HCT116 (cell line): Measurements from ENCODE around the gene ZNF575. TPM values are rescaled to one million over a fixed set of nuclear protein-coding genes. Genes with fewer than 3 reads are reported as not detected.

Experiments
- ATAC-seq: fragments of 200-7000 bp; cut with Tn5 transposase; 2 replicates; pipeline ENCODE4 v1.9.1; 2020; ENCODE audit warnings: mild to moderate bottlenecking, moderate library complexity
- BruUV-seq: library from RNA; stranded (reverse); fragments of 400-500 nt; replicated peaks from 2 replicates; lab custom pipeline; 2021; lab: Mats Ljungman, UMichigan
- CTCF ChIA-PET: fragments of 300-600 bp; sonication (Branson Sonifier 250); formaldehyde crosslinking; loops from one replicate; lab custom pipeline; 2021; ENCODE audit warnings: antibody characterized with exemption; lab: Charles Lee
- POLR2A ChIA-PET: fragments of 300-600, 350-600 bp; sonication (Branson Sonifier 250); formaldehyde crosslinking; loops from one replicate; lab custom pipeline; 2021; ENCODE audit warnings: antibody characterized with exemption; lab: Charles Lee
- RAD21 ChIA-PET, 2 experiments: fragments of 300-600 bp; sonication (Branson Sonifier 250); formaldehyde crosslinking; loops; one replicate each; lab custom pipeline; 2023; ENCODE audit warnings: low total read pairs in 2 of 2; ENCODE audit not compliant: uncharacterized antibody in 2 of 2, unreplicated experiment in 2 of 2, low non-redundant PET in 1 of 2; lab: Charles Lee
- DNase-seq: peaks from one replicate; pipeline ENCODE4 v3.0.0-alpha.2; 2010; ENCODE audit warnings: low read depth, low spot score
- H2AFZ ChIP-seq: fragments of 200-600 bp; shearing (Covaris generic), sonication (generic); 2 replicates; pipeline ENCODE4 v1.6.1; 2017; ENCODE audit warnings: low read depth, mixed run types, mixed read lengths, antibody characterized with exemption, low read length; ENCODE audit not compliant: poor library complexity, severe bottlenecking
- H3K27ac ChIP-seq: 2 replicates; pipeline ENCODE4 v1.5.1; 2012; ENCODE audit warnings: low read depth, low read length
- H3K27me3 ChIP-seq: fragments of 200-600 bp; sonication (generic); 2 replicates; pipeline ENCODE4 v1.6.1; 2016; ENCODE audit warnings: mixed run types, low read length, mixed read lengths; ENCODE audit not compliant: insufficient read depth
- H3K36me3 ChIP-seq, 2 experiments: fragments of 200-500 bp in 1 of 2; fragments of 200-600 bp in 1 of 2; sonication (Bioruptor generic) in 1 of 2; sonication (generic) in 1 of 2; 2 replicates each; pipeline versions ENCODE4 v1.5.1 to v1.6.1; 2014 to 2016; ENCODE audit warnings: low read length in 2 of 2, inconsistent platforms in 1 of 2, mixed read lengths in 1 of 2, mixed run types in 1 of 2; ENCODE audit not compliant: insufficient read depth in 2 of 2, control insufficient read depth in 1 of 2
- H3K4me1 ChIP-seq, 2 experiments: fragments of 200-600 bp in 1 of 2; sonication (generic) in 1 of 2; 2 replicates each; pipeline versions ENCODE4 v1.5.1 to v1.6.1; 2012 to 2017; ENCODE audit warnings: low read length in 2 of 2, inconsistent platforms in 1 of 2, mild to moderate bottlenecking in 1 of 2, mixed read lengths in 1 of 2, mixed run types in 1 of 2, moderate library complexity in 1 of 2; ENCODE audit not compliant: insufficient read depth in 2 of 2, control insufficient read depth in 1 of 2
- H3K4me2 ChIP-seq: fragments of 200-600 bp; sonication (generic); 2 replicates; pipeline ENCODE4 v1.6.1; 2017; ENCODE audit warnings: mixed run types, low read length, mixed read lengths
- H3K4me3 ChIP-seq, 2 experiments: fragments of 200-600 bp in 1 of 2; sonication (generic) in 1 of 2; replicated peaks in 1 of 2; 2 replicates each; pipeline ENCODE4 v1.5.1; 2011 to 2016; ENCODE audit warnings: low read length in 2 of 2, control low read depth in 1 of 2, low read depth in 1 of 2, mild to moderate bottlenecking in 1 of 2, mixed read lengths in 1 of 2, mixed run types in 1 of 2
- H3K79me2 ChIP-seq: fragments of 200-600 bp; sonication (generic); 2 replicates; pipeline ENCODE4 v1.6.1; 2017; ENCODE audit warnings: mild to moderate bottlenecking, mixed run types, low read length, moderate library complexity, mixed read lengths; ENCODE audit not compliant: insufficient read depth
- H3K9ac ChIP-seq: fragments of 200-600 bp; sonication (generic); 2 replicates; pipeline ENCODE4 v1.6.1; 2016; ENCODE audit warnings: low read length, mixed read lengths
- H3K9me2 ChIP-seq: fragments of 200-600 bp; sonication (generic), shearing (Covaris generic); 2 replicates; pipeline ENCODE4 v1.6.1; 2017; ENCODE audit warnings: mixed run types, mild to moderate bottlenecking, moderate library complexity; ENCODE audit not compliant: insufficient read depth
- H3K9me3 ChIP-seq, 2 experiments: fragments of 200-500 bp in 1 of 2; fragments of 200-600 bp in 1 of 2; sonication (Bioruptor generic) in 1 of 2; sonication (generic) in 1 of 2; 2 replicates each; pipeline ENCODE4 v1.6.1; 2014 to 2017; ENCODE audit warnings: low read length in 2 of 2, mixed read lengths in 2 of 2, inconsistent platforms in 1 of 2, low read depth in 1 of 2, mild to moderate bottlenecking in 1 of 2, mixed run types in 1 of 2, moderate library complexity in 1 of 2; ENCODE audit not compliant: control insufficient read depth in 1 of 2, insufficient read depth in 1 of 2
- H4K20me1 ChIP-seq: fragments of 200-600 bp; sonication (generic), shearing (Covaris generic); 2 replicates; pipeline ENCODE4 v1.6.1; 2017; ENCODE audit warnings: mixed run types, mild to moderate bottlenecking, moderate library complexity; ENCODE audit not compliant: insufficient read depth
- ATF3 ChIP-seq: IDR thresholded peaks from 2 replicates; pipeline ENCODE4 v1.6.1; 2012
- CEBPB ChIP-seq: IDR thresholded peaks from 2 replicates; pipeline ENCODE4 v1.6.1; 2012; ENCODE audit warnings: low read depth
- CTCF ChIP-seq, 3 experiments: fragments of 200-600 bp in 1 of 3; sonication (generic) in 1 of 3; IDR thresholded peaks in 2 of 3; conservative IDR thresholded peaks in 1 of 3; 2 replicates each; pipeline ENCODE4 v1.5.1; 2012 to 2017; ENCODE audit warnings: low read depth in 2 of 3, low read length in 2 of 3, antibody characterized with exemption in 1 of 3, borderline replicate concordance in 1 of 3, control low read depth in 1 of 3, mild to moderate bottlenecking in 1 of 3, mixed read lengths in 1 of 3, mixed run types in 1 of 3, moderate library complexity in 1 of 3; ENCODE audit not compliant: insufficient read depth in 1 of 3
- EGR1 ChIP-seq: IDR thresholded peaks from 2 replicates; pipeline ENCODE4 v1.6.1; 2012; ENCODE audit warnings: low read depth
- ELF1 ChIP-seq: IDR thresholded peaks from 2 replicates; pipeline ENCODE4 v1.6.1; 2012; ENCODE audit warnings: low read depth, borderline replicate concordance
- EZH2 ChIP-seq: fragments of 200-600 bp; sonication (generic); IDR thresholded peaks from 2 replicates; pipeline ENCODE4 v1.6.1; 2017; ENCODE audit warnings: antibody characterized with exemption, mixed run types
- EZH2phosphoT487 ChIP-seq: fragments of 200-600 bp; IDR thresholded peaks from 2 replicates; pipeline ENCODE4 v1.6.1; 2018; ENCODE audit warnings: antibody characterized with exemption, borderline replicate concordance
- FOSL1 ChIP-seq: IDR thresholded peaks from 2 replicates; pipeline ENCODE4 v1.6.1; 2012; ENCODE audit warnings: low read depth
- JUND ChIP-seq: IDR thresholded peaks from 2 replicates; pipeline ENCODE4 v1.6.1; 2012
- MAX ChIP-seq: IDR thresholded peaks from 2 replicates; pipeline ENCODE4 v1.6.1; 2012
- POLR2A ChIP-seq: IDR thresholded peaks from 2 replicates; pipeline ENCODE4 v1.7.0; 2011; ENCODE audit warnings: borderline replicate concordance; ENCODE audit not compliant: insufficient read depth, insufficient read length; ENCODE audit errors: extremely low read depth
- RAD21 ChIP-seq: IDR thresholded peaks from 2 replicates; pipeline ENCODE4 v1.6.1; 2012; ENCODE audit warnings: low read depth, mild to moderate bottlenecking
- SIN3A ChIP-seq: IDR thresholded peaks from 2 replicates; pipeline ENCODE4 v1.6.1; 2012; ENCODE audit warnings: low read depth
- SP1 ChIP-seq: IDR thresholded peaks from 2 replicates; pipeline ENCODE4 v1.6.1; 2012; ENCODE audit warnings: low read depth
- SRF ChIP-seq: IDR thresholded peaks from 2 replicates; pipeline ENCODE4 v1.6.1; 2012; ENCODE audit warnings: low read depth
- TCF7L2 ChIP-seq: IDR thresholded peaks from 2 replicates; pipeline ENCODE4 v1.7.0; 2011; ENCODE audit warnings: borderline replicate concordance, inconsistent platforms; ENCODE audit not compliant: insufficient read depth, insufficient read length; ENCODE audit errors: extremely low read depth
- ZFX ChIP-seq: fragments of 450-650 bp; IDR thresholded peaks from 2 replicates; pipeline ENCODE4 v1.6.1; 2017
- ZNF274 ChIP-seq: fragments of 200-500 bp; sonication (Bioruptor generic); IDR thresholded peaks from 2 replicates; pipeline ENCODE4 v1.6.1; 2014; ENCODE audit warnings: mild to moderate bottlenecking, low read depth, low read length, inconsistent platforms
- intact Hi-C: fragments of 100-400 bp; cut with micrococcal nuclease; formaldehyde crosslinking; loops from 2 replicates; pipeline ENCODE4 v1.10.0; 2022
- total RNA-seq: library from RNA; stranded (reverse); gene quantifications from one replicate; pipeline ENCODE4 v1.2.1, GENCODE V29; 2021; ENCODE audit not compliant: unreplicated experiment
- TF ChIP-seq, protein P1 (sequence below): IDR thresholded peaks from 2 replicates; pipeline ENCODE4 v1.6.1; 2011; ENCODE audit warnings: mild to moderate bottlenecking, low read length, moderate library complexity; ENCODE audit not compliant: insufficient replicate concordance; ENCODE audit errors: extremely low read depth
- TF ChIP-seq, protein P2 (sequence below): IDR thresholded peaks from 2 replicates; pipeline ENCODE4 v1.6.1; 2012; ENCODE audit warnings: low read depth

Gene ZNF575
- total RNA-seq, 1 experiment from 2014 or later = 1.9 TPM

DNA sequence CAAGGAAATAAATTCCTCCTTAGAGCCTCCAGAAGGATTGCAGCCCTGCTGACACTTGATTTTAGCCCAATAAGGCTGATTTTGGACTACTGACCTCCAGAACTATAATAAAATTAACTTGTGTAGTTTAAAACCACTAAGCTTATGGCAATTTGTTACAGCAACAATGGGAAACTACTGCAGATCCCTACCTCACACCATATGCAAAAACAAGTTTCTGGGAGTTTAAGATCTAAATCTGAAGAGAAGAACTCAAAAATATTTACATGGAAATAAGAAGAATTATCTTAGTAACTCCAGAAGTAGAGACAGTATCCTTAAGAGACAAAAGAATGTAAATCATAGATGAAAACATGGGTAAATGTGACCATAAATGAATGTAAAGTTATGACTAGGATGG lies 5.9 kb downstream of the ZNF575 start:
- Histone ChIP-seq H3K4me1 (peaks cover 6 to 7% of the 10 kb centered on the region in 2 experiments; a peak in 3 of 4 replicates), H3K4me3 (no peak overlapping the region), H3K9me3 (no peaks in the 10 kb centered on the region), H3K9me2 (no peaks in the 10 kb centered on the region), H3K36me3 (peaks cover 3 to 14% of the 10 kb centered on the region in 2 experiments; a peak in 3 of 4 replicates), H3K79me2 (no peaks in the 10 kb centered on the region), H3K9ac (no peak overlapping the region), H4K20me1 (no peaks in the 10 kb centered on the region), H3K4me2 (no peak overlapping the region), H2AFZ (no peak overlapping the region), H3K27ac (no peak overlapping the region), H3K27me3 (no peaks in the 10 kb centered on the region)
- intact Hi-C loops = loop anchor here (5.0 to 10.0 kb wide), 2 partner anchors 126 to 183 kb away; no protein-coding TSS in a partner anchor
- ChIA-PET CTCF (interaction anchor here (4.5 kb wide), 1 partner anchor 17 kb away, joined by 18 read pairs; no protein-coding TSS in a partner anchor), POLR2A (no interaction called here), RAD21 (no interaction called here)
- no peak for TF ChIP-seq ELF1
- no peak for TF ChIP-seq ZNF274
- TF ChIP-seq POLR2A = no peak
- no peak for TF ChIP-seq RAD21
- TF ChIP-seq EZH2phosphoT487 = no peak
- TF ChIP-seq TCF7L2 = no peak
- TF ChIP-seq CEBPB = no peak
- TF ChIP-seq EZH2 = no peak
- no peak for TF ChIP-seq MAX
- TF ChIP-seq CTCF (IDR thresholded peaks at IDR 0.05 in 2 of 3, conservative IDR thresholded peaks at IDR 0.05 in 1 of 3; ENCODE audit: borderline replicate concordance in 1 of 3, insufficient read depth in 1 of 3, low read depth in 2 of 3, low read length in 2 of 3) = no peak
- no peak for TF ChIP-seq ATF3
- no peak for TF ChIP-seq SP1
- TF ChIP-seq ZFX = no peak
- no peak for TF ChIP-seq JUND
- no peak for TF ChIP-seq SIN3A
- no peak for TF ChIP-seq EGR1
- TF ChIP-seq, protein P1, sequence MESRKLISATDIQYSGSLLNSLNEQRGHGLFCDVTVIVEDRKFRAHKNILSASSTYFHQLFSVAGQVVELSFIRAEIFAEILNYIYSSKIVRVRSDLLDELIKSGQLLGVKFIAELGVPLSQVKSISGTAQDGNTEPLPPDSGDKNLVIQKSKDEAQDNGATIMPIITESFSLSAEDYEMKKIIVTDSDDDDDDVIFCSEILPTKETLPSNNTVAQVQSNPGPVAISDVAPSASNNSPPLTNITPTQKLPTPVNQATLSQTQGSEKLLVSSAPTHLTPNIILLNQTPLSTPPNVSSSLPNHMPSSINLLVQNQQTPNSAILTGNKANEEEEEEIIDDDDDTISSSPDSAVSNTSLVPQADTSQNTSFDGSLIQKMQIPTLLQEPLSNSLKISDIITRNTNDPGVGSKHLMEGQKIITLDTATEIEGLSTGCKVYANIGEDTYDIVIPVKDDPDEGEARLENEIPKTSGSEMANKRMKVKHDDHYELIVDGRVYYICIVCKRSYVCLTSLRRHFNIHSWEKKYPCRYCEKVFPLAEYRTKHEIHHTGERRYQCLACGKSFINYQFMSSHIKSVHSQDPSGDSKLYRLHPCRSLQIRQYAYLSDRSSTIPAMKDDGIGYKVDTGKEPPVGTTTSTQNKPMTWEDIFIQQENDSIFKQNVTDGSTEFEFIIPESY = no peak
- TF ChIP-seq FOSL1 = no peak
- TF ChIP-seq, protein P2, sequence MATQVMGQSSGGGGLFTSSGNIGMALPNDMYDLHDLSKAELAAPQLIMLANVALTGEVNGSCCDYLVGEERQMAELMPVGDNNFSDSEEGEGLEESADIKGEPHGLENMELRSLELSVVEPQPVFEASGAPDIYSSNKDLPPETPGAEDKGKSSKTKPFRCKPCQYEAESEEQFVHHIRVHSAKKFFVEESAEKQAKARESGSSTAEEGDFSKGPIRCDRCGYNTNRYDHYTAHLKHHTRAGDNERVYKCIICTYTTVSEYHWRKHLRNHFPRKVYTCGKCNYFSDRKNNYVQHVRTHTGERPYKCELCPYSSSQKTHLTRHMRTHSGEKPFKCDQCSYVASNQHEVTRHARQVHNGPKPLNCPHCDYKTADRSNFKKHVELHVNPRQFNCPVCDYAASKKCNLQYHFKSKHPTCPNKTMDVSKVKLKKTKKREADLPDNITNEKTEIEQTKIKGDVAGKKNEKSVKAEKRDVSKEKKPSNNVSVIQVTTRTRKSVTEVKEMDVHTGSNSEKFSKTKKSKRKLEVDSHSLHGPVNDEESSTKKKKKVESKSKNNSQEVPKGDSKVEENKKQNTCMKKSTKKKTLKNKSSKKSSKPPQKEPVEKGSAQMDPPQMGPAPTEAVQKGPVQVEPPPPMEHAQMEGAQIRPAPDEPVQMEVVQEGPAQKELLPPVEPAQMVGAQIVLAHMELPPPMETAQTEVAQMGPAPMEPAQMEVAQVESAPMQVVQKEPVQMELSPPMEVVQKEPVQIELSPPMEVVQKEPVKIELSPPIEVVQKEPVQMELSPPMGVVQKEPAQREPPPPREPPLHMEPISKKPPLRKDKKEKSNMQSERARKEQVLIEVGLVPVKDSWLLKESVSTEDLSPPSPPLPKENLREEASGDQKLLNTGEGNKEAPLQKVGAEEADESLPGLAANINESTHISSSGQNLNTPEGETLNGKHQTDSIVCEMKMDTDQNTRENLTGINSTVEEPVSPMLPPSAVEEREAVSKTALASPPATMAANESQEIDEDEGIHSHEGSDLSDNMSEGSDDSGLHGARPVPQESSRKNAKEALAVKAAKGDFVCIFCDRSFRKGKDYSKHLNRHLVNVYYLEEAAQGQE = no peak
- no peak for TF ChIP-seq SRF
- BruUV-seq = no TSS peak
- no peak for DNase-seq
- no peak for ATAC-seq
